HG02938 (cell line): Measurements from ENCODE around the gene KCNK6.
"Not testable (repeated sequence)": the region's sequence is repeated elsewhere in the genome, so short reads cannot be mapped to it uniquely, and the experiment has no call there.

Experiments
- ATAC-seq: cut with Tn5 transposase; IDR thresholded peaks from one replicate; pipeline ENCODE4 v1.9.1; 2021; ENCODE audit warnings: mild to moderate bottlenecking, moderate library complexity; ENCODE audit not compliant: unreplicated experiment

The KCNK6 gene

DNA sequence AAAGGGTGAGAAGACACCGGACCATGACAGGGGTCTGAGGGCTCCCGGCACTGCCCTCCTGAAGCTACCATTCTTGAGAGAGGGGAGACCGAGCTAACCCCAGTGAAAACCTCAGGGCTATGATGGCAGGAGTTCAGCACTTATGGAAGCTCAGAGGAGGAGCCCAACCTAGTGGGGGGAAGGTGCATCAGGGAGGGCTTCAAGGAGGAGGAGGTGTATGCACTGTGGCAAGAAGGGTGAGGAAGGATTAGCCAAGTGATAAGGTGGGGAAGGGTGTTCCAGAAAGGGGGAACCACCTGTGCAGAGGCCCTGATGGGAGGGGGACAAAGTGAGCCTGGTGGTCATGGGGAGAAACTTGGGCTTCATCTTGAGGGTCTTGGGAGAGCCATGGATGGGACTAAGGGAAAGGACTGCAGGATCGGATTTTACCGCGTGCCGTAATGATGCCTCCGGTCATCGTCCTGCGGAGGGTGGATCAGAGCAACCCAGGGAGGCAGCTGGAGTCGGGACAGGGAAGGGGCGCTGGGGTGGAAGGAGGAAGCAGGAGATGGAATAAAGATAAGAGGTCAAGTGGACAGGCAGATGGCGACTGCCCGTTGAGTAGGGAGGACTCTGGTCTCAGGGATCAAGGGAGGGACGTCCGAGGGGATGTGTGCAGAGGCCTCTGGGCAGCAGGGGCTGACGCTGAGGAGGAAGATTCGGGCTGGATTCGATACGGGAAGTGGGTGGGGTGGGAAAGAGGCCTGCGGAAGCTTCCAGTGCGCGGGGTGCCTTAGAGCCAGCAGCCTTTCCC is 41.4 kb downstream of the KCNK6 start:
- ATAC-seq: no peak

DNA sequence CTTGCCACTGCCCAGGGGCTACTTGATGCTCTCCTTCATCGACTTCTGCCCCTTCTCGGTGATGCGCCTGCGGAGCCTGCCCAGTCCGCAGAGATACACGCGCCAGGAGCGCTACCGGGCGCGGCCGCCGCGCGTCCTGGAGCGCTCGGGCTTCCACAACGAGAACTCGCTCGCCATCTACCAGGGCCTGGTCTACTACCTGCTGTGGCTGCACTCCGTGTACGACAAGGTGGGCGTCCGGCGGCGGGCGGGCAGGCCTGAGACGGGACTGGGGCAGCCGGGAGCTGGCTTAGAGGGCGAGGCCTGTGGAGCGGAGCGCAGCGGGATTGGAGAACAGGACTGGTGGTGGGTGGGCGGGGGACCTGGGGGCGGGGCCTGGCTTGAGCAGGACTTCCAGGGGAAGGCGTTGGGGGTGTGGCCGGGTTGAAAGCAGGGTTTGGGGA is 42.0 kb downstream of the KCNK6 start:
- ATAC-seq: no peak

DNA sequence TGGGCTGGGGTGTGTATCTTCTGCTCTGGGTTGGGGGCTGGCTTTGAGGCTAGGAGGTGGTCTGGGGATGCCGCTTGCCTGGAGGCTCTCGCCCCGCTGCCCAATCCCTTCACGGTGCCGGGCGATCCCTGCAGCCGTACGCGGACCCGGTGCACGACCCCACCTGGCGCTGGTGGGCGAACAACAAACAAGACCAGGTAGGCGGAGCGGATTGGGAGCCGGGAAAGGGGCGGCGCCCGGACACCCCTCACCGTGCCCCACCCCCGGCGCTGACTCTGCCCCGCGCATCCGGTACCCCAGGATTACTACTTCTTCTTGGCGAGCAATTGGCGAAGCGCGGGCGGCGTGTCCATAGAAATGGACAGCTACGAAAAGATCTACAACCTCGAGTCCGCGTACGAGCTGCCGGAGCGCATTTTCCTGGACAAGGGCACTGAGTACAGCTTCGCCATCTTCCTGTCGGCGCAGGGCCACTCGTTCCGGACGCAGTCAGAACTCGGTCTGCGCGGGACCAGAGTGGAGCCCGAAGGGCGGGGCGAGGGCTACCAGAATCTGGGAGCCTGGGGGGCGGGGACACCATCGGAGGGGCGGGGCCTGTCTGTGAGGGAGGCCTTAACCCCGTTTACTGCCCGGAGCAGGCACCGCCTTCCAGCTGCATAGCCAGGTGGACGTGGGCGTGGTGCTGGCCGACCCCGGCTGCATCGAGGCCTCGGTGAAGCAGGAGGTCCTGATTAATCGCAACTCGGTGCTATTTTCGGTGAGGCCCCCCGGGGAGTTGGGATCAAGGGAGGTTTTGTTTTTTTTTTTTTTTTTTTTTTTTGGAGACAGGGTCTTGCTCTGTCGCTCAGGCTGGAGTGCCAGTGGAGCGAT is 42.7 kb downstream of the KCNK6 start:
- ATAC-seq: no peak

GRCh38 chr19:38362946-38363688 is 43.5 kb downstream of the KCNK6 start:
- ATAC-seq: not testable (repeated sequence)

DNA sequence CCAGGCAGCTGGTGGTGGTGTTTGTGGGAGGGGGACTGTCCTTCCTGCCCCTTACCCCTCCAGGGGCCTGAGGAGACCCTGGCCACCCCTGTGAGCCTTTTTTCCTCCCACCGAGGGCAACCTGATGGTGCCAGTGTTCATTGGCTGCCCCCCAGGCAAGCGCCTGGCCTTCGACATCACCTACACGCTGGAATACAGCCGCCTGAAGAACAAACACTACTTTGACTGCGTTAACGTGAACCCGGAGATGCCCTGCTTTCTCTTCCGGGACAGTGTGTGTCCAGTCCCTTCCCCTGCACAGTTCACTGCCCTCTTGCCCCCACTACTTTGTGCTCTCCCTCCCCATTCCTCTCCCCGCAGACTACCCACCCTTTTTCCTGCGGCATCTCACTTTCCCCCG is 47.4 kb downstream of the KCNK6 start:
- no peak for ATAC-seq

- ATAC-seq: no peak
Measured at GRCh38 chr19:38369584-38369983, 49.9 kb downstream of the KCNK6 start.

DNA sequence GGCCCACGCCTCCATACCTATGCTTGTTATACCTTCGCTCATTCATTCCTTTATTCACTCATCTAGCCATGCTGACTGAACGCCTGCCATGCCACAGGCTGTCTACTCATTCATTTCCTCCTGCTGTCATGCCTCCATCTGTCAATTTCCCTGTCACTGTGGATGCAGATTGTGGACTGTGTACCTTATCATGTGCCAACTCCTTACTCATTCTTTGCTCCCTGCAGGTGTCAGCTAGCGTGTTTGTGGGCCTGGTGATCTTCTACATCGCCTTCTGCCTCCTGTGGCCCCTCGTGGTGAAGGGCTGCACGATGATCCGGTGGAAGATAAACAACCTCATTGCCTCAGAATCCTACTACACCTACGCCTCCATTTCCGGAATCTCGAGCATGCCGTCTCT is 50.7 kb downstream of the KCNK6 start:
- ATAC-seq: no peak

DNA sequence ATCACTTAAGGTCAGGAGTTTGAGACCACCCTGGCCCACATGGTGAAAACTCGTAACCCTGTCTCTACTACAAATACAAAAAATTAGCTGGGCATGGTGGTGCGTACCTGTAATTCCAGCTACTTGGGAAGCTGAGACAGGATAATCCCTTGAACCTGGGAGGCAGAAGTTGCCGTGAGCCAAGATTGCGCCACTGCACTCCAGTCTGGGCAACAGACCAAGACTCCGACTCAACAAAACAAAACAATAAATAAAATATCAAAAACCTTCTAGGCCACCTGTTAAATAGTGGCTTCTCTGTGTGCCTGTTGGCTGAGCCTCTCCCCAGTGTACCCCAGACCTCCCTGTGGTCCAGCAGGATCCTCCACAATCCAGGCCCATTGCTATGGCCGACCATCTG is 51.4 kb downstream of the KCNK6 start:
- no peak for ATAC-seq

- ATAC-seq: no peak
Measured at GRCh38 chr19:38373907-38374331, 54.3 kb downstream of the KCNK6 start.

DNA sequence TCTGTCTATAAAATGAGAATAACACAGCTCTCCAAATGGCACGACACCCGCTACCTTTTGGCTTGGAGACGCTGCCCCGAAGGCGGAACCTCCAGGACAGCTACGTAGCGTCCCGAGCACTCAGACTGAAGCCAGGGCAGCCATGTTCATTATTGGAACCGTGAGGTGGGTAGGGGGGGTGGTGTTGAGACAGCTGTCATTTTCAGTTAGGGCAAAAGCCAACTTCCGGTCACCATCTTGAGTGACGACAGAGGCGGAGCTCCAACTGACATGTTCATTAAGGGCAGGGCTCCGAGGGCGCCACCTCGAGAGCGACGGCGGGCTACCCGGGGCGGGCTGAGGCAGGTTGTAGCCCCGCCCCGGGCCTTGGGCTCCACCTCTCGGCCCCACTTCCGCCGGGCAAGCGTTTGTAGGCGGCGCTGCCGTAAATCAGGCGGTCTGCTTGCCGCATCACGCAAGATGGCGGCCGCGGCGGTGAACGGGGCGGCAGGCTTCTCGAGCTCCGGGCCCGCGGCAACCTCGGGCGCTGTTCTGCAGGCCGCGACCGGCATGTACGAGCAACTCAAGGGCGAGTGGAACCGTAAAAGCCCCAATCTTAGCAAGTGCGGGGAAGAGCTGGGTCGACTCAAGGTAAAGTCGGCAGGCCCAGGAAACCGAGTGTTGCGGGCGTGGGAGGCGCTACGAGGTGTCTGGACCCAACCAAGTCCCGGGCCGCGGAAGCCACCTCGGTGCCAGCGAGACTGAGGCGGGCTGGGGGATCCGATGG is 54.9 kb downstream of the KCNK6 start, which contains the start of gene PSMD8:
Gene PSMD8 (plus strand): TSS at position 240 of the 766 bp plus-strand sequence. CDS start 31 bp downstream, at position 271.
- peak; percentile 92 for ATAC-seq

GRCh38 chr19:38375098-38375493 is 55.5 kb downstream of the KCNK6 start:
- no peak for ATAC-seq

DNA sequence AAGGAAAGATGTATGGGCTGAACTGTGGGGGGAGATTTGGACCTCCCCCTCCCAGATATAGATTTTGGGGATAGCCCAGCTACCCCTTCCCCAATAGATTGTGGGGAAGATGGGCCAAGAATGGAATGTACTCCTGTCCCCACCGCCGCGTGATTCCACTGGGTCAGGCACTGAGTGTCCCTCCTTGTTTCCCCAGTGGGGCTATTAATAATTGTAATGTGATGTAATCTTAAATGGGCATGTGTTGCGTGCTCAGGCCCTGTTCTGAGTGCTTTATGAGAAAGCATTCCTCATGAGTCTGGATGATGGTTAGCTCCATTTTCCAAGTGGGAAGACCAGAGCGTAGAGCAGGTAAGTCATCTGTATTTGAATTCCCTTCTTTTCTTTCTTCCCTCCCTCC is 56.1 kb downstream of the KCNK6 start:
- no peak for ATAC-seq

- no peak for ATAC-seq
Measured at GRCh38 chr19:38376576-38376975, 56.9 kb downstream of the KCNK6 start.

DNA sequence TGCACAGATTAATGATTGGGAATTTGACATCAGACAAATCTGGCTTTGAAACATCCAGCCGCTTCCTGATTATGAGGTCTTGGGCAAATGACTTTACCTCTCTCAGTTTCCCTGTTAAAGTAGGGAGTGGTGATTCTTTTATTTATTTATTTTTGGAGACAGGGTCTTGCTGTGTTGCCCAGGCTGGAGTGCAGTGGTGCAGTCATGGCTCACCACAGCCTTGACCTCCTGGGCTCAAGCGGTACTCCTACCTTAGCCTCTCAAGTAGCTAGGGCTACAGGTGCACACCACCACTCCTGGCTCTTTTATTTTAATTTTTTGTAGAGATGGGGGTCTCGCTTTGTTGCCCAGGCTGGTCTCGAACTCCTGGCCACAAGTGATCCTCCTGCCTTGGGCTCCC is 57.4 kb downstream of the KCNK6 start:
- no peak for ATAC-seq

DNA sequence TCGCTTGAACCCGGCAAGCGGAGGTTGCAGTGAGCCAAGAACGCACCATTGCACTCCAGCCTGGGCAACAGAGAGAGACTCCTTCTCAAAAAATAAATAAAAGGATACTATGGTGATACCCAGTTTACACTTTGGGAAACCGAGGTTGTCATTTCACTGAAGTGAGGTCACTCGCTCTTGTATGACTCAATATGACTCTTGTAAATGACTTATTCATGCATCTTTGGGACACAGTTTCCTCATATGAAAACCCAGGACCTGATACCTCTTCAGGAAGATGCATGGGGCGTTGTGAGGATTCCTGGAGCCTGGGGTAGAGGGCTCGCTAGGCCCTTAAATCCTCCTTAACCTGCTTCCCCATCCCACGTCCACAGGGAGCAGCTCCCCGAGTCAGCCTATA is 59.2 kb downstream of the KCNK6 start:
- ATAC-seq: no peak

GRCh38 chr19:38381138-38381537 is 61.5 kb downstream of the KCNK6 start:
- ATAC-seq: no peak
